Cerebellar cortex (tissue), 1 donor: ENCODE measurements around the gene CXCR1.
A peak's percentile ranks its signal among the peaks of the same experiment; 100 is the strongest.
"Not testable (repeated sequence)": the region's sequence is repeated elsewhere in the genome, so short reads cannot be mapped to it uniquely, and the experiment has no call there.

Experiments used
- DNase-seq: peaks from one replicate; pipeline ENCODE4 v3.0.0-alpha.2; 2015; ENCODE audit warnings: low spot score

The CXCR1 gene

GRCh38 chr2:218166791-218167190, at the start of gene CXCR1:
Gene CXCR1 (minus strand): TSS chr2:218166962. CDS start chr2:218165211, 1,751 bp downstream.
- DNase-seq, result no peak

GRCh38 chr2:218216336-218216673, 49.5 kb upstream of the CXCR1 start:
- DNase-seq, result no peak

GRCh38 chr2:218214116-218214515, 47.4 kb upstream of the CXCR1 start:
- no peak for DNase-seq

GRCh38 chr2:218209078-218209477, 42.3 kb upstream of the CXCR1 start:
- DNase-seq, result no peak

- DNase-seq, result no peak
Measured at GRCh38 chr2:218202266-218202665, 35.5 kb upstream of the CXCR1 start.

- DNase-seq, result no peak
Measured at GRCh38 chr2:218196974-218197373, 30.2 kb upstream of the CXCR1 start.

- DNase-seq, result no peak
Measured at GRCh38 chr2:218194880-218195279, 28.1 kb upstream of the CXCR1 start.

GRCh38 chr2:218193701-218194100, 26.9 kb upstream of the CXCR1 start:
- no peak for DNase-seq

- no peak for DNase-seq
Measured at GRCh38 chr2:218192902-218193430, 26.2 kb upstream of the CXCR1 start.

GRCh38 chr2:218188528-218188927, 21.8 kb upstream of the CXCR1 start:
- no peak for DNase-seq

GRCh38 chr2:218187296-218188015, 20.7 kb upstream of the CXCR1 start:
- no peak for DNase-seq

GRCh38 chr2:218186876-218187275, 20.1 kb upstream of the CXCR1 start:
- DNase-seq, result no peak

- DNase-seq, result peak; percentile 66
Measured at GRCh38 chr2:218186355-218186766, 19.6 kb upstream of the CXCR1 start.

GRCh38 chr2:218184331-218184730, 17.6 kb upstream of the CXCR1 start:
- no peak for DNase-seq

GRCh38 chr2:218180467-218181114, 13.8 kb upstream of the CXCR1 start:
- DNase-seq, result no peak

- no peak for DNase-seq
Measured at GRCh38 chr2:218179782-218180181, 13.0 kb upstream of the CXCR1 start.

- no peak for DNase-seq
Measured at GRCh38 chr2:218172845-218173244, 6.1 kb upstream of the CXCR1 start.

GRCh38 chr2:218171744-218172143, 5.0 kb upstream of the CXCR1 start:
- not testable (repeated sequence) for DNase-seq

- DNase-seq, result no peak
Measured at GRCh38 chr2:218169757-218170546, 3.2 kb upstream of the CXCR1 start.

GRCh38 chr2:218168635-218169462, 2.1 kb upstream of the CXCR1 start:
- DNase-seq, result peak; percentile 39

- no peak for DNase-seq
Measured at GRCh38 chr2:218168016-218168415, 1.3 kb upstream of the CXCR1 start.

GRCh38 chr2:218162814-218163213, 3.9 kb downstream of the CXCR1 start:
- no peak for DNase-seq
